Measurements from ENCODE around the gene FAM98C.

The FAM98C gene

DNA sequence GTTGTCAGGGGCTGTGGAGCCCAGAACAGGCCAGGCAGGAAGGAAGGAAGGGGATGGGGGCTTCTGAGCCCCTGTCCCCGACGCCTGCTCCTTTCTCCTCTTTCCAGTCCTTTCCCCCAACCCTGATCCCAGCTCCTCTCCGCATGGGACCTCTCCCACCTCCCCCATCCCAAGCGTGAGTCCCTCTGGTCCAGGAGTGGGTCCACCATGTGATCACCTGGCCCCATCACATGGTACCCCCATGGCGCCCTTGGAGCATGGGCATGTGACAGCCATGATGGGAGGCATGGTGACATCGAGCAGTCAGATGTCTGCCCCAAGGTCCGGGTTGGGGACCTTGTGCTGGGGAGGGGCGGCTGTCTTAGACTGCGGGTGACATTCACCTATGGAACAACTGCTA is 39.8 kb downstream of the FAM98C start:
- Histone ChIP-seq H4K20me1 (ENCODE audit: insufficient read depth, low read length) (no peaks in the 10 kb centered on the region), H3F3A (ENCODE audit: insufficient read depth, low read length) (no peaks in the 10 kb centered on the region), H3K4me2 (ENCODE audit: low read length) (no peak overlapping the region), H3K79me2 (ENCODE audit: insufficient read depth, low read length) (no peaks in the 10 kb centered on the region), H3K4me3 (ENCODE audit: low read depth, low read length, poor library complexity, severe bottlenecking) (no peak overlapping the region), H3K4me1 (ENCODE audit: insufficient read depth, low read length, severe bottlenecking) (no peaks in the 10 kb centered on the region), H2AFZ (ENCODE audit: low read length) (no peak overlapping the region), H3K9me2 (ENCODE audit: low read depth, low read length) (no peaks in the 10 kb centered on the region), H3K27ac (ENCODE audit: low read depth, low read length, poor library complexity, severe bottlenecking) (no peak overlapping the region), H3K36me3 (ENCODE audit: insufficient read depth, low read length) (no peaks in the 10 kb centered on the region), H3K27me3 (ENCODE audit: insufficient read depth, low read length) (no peaks in the 10 kb centered on the region), H3K9ac (ENCODE audit: low read length) (no peak overlapping the region), H3K9me3 (ENCODE audit: low read length) (no peaks in the 10 kb centered on the region)
- no peak for TF ChIP-seq EZH2 (IDR thresholded peaks at IDR 0.05; ENCODE audit: borderline replicate concordance, low read length)
- TF ChIP-seq, protein P1, sequence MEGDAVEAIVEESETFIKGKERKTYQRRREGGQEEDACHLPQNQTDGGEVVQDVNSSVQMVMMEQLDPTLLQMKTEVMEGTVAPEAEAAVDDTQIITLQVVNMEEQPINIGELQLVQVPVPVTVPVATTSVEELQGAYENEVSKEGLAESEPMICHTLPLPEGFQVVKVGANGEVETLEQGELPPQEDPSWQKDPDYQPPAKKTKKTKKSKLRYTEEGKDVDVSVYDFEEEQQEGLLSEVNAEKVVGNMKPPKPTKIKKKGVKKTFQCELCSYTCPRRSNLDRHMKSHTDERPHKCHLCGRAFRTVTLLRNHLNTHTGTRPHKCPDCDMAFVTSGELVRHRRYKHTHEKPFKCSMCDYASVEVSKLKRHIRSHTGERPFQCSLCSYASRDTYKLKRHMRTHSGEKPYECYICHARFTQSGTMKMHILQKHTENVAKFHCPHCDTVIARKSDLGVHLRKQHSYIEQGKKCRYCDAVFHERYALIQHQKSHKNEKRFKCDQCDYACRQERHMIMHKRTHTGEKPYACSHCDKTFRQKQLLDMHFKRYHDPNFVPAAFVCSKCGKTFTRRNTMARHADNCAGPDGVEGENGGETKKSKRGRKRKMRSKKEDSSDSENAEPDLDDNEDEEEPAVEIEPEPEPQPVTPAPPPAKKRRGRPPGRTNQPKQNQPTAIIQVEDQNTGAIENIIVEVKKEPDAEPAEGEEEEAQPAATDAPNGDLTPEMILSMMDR (IDR thresholded peaks at IDR 0.05; ENCODE audit: low read length) = no peak

GRCh38 chr19:38443458-38443999 is 40.6 kb downstream of the FAM98C start:
- Histone ChIP-seq H3K4me1 (ENCODE audit: insufficient read depth, low read length, severe bottlenecking) (no peaks in the 10 kb centered on the region), H3K27me3 (ENCODE audit: insufficient read depth, low read length) (no peaks in the 10 kb centered on the region), H3K27ac (ENCODE audit: low read depth, low read length, poor library complexity, severe bottlenecking) (no peak overlapping the region), H3K79me2 (ENCODE audit: insufficient read depth, low read length) (no peaks in the 10 kb centered on the region), H2AFZ (ENCODE audit: low read length) (no peak overlapping the region), H3K9ac (ENCODE audit: low read length) (no peak overlapping the region), H3K9me2 (ENCODE audit: low read depth, low read length) (no peaks in the 10 kb centered on the region), H3K9me3 (ENCODE audit: low read length) (no peaks in the 10 kb centered on the region), H3K4me3 (ENCODE audit: low read depth, low read length, poor library complexity, severe bottlenecking) (no peak overlapping the region), H3K4me2 (ENCODE audit: low read length) (no peak overlapping the region), H3K36me3 (ENCODE audit: insufficient read depth, low read length) (no peaks in the 10 kb centered on the region), H4K20me1 (ENCODE audit: insufficient read depth, low read length) (no peaks in the 10 kb centered on the region), H3F3A (ENCODE audit: insufficient read depth, low read length) (no peaks in the 10 kb centered on the region)
- TF ChIP-seq, protein P1 (IDR thresholded peaks at IDR 0.05; ENCODE audit: low read length) = no peak
- no peak for TF ChIP-seq EZH2 (IDR thresholded peaks at IDR 0.05; ENCODE audit: borderline replicate concordance, low read length)

GRCh38 chr19:38444026-38444425 is 41.1 kb downstream of the FAM98C start:
- Histone ChIP-seq H3K27ac (ENCODE audit: low read depth, low read length, poor library complexity, severe bottlenecking) (no peak overlapping the region), H3K79me2 (ENCODE audit: insufficient read depth, low read length) (no peaks in the 10 kb centered on the region), H3K4me3 (ENCODE audit: low read depth, low read length, poor library complexity, severe bottlenecking) (no peak overlapping the region), H3K4me1 (ENCODE audit: insufficient read depth, low read length, severe bottlenecking) (no peaks in the 10 kb centered on the region), H3K27me3 (ENCODE audit: insufficient read depth, low read length) (no peaks in the 10 kb centered on the region), H2AFZ (ENCODE audit: low read length) (no peak overlapping the region), H3K4me2 (ENCODE audit: low read length) (no peak overlapping the region), H3K9me3 (ENCODE audit: low read length) (no peaks in the 10 kb centered on the region), H3K9me2 (ENCODE audit: low read depth, low read length) (no peaks in the 10 kb centered on the region), H3K9ac (ENCODE audit: low read length) (no peak overlapping the region), H3F3A (ENCODE audit: insufficient read depth, low read length) (no peaks in the 10 kb centered on the region), H3K36me3 (ENCODE audit: insufficient read depth, low read length) (no peaks in the 10 kb centered on the region), H4K20me1 (ENCODE audit: insufficient read depth, low read length) (no peaks in the 10 kb centered on the region)
- TF ChIP-seq, protein P1 (IDR thresholded peaks at IDR 0.05; ENCODE audit: low read length) = no peak
- no peak for TF ChIP-seq EZH2 (IDR thresholded peaks at IDR 0.05; ENCODE audit: borderline replicate concordance, low read length)
